Cerebellar cortex (tissue), 1 donor: Measurements from ENCODE around the gene VEPH1.

Experiments
- DNase-seq: peaks from one replicate; pipeline ENCODE4 v3.0.0-alpha.2; 2015; ENCODE audit warnings: low spot score

Gene VEPH1

DNA sequence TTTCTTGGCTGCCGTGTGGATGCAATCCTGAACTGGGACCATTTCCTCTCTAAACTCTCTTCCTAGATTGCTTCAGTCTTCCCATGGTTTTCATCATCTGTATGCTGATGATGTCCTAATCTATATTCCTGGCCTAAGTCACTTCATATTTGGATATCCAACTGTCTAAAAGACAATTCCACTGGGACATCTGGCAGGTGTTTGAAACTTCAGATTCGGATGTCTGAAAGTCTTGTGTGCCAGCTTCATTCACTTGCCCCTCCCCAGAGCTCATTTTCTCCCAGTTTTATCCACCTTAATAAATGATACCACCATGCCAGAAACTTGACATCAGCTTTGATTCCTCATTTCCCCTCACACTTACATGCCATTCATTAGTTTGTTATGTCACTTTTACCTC lies 201.5 kb downstream of the VEPH1 start:
- DNase-seq, result no peak

DNA sequence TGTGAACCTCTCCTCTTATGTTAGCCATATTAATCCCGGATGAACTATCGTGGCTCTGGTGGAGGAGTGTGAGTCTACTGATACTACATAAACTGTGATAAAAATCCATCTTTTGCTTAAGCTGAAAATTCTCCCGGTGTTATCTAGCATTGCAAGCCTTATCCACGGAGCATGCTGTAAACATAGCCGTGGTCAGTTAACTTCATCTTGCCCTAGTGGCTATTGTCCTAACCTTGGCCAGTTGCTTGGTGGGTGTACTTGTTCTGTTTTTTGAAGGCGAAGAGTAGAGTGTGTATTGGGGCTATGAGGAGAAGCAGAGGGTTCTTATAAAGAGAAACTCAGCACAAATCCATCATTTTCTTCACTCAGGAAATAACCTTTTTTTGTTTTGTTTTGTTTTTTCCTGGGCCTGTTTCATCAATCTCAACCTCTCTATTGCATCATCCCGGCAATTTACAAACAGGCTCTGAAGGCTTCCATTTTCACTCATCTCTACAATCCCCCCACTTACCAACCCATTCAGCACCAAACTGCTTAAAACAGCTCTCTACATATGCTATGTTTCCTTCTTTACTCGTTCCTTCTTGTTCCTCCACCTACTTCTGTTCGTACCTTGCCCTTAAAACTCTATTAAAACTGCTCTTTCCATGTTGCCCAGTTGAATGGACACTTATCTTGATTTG lies 202.1 kb downstream of the VEPH1 start:
- DNase-seq, result no peak

DNA sequence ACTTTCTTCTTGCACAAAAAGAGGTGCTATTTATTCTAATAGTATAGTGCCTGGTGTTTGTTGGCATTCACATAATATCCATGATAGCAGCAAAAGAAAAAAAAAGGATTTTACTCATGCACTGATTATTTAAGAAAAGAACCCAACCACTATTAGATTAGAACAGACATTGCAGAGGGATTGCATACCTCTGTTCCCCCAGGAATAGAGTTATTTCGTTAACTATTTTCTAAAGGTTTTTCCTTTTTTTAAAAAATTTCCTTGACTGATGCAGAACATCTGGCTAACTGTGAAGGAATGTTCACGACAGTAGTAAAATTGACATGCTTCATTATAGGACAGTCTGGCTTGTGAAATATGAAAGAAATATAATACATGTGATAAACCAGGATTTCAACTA lies 203.1 kb downstream of the VEPH1 start:
- DNase-seq, result no peak

DNA sequence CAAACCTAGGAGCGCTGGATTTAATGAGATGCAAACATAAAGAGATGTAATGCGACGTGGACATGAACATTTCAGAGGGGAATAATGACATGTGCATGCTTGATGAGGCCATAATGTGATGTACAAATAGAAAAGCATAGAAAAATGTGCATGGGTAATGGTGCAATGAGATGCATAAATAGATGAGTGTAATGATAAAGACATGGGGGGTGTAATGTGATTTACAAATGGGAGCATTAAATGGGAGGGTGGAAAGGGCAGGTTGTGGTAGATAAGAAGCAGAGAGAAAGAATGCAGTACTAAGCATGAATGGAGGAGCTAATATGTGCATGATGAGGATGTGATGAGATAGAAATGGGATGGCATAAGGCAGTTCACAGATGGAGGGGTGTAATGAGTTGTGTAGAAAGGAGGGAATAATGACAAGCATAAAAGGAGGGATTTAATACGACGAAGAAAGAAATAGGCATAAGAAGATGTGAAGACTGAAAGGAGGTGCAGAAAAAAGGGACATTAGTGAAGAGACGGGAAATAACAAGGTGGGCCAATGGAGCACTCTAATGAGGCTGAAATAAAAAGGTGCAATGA lies 205.8 kb downstream of the VEPH1 start:
- DNase-seq, result no peak

DNA sequence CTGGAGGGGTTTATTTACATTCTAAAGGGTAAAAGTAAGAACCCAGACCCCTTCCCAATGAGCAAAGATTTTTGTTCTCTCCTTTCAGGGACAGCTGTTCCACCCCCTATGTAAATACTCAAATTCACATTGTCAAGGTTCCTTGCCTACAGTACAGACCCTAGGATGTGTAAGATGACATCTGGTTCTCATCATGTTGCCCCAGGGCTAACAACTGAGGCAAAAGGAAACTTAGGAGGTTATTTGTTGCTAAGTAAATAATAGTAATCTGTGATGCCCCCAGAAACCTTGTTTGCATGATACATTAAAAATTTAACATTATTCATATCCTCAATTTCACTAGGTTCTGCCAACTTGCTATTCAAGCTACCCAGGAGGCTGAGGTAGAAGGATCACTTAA lies 208.3 kb downstream of the VEPH1 start:
- DNase-seq, result no peak

DNA sequence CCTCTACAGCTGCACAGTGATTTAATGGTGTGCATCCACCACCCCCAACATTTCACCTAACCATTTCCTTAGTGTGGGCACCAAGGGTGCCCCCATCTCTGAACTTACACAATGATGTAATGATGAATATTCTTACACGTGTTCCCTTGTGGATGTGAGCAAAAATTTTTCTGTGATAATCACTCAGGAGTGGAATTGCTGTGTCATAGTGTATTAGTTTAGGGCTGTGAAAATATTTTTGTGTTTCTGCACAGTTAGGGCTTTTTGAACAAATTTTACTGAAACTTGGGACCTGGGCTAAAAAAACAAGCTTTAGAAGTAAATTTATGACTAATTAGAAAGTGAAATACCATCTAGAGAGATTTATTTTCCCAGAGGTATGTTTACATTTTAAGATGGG lies 208.7 kb downstream of the VEPH1 start:
- no peak for DNase-seq

DNA sequence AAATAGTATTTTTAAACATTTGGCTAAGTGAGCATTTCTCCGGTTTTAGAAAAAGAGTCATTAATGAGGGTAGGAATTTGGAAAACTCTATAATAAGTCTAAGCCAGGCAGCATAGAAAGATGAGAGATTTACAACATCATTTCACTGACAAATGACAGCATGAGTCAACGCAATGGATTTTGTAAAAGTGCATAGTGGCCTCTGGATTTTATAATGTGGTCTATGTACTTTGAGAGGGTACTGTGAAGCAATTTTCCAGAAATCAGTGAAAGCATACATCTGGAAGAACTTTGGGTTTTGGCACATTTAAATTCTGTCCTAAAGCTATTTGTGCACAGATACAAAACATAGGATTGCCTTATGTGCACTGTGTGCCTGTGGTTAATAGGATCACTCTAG lies 212.4 kb downstream of the VEPH1 start:
- no peak for DNase-seq

DNA sequence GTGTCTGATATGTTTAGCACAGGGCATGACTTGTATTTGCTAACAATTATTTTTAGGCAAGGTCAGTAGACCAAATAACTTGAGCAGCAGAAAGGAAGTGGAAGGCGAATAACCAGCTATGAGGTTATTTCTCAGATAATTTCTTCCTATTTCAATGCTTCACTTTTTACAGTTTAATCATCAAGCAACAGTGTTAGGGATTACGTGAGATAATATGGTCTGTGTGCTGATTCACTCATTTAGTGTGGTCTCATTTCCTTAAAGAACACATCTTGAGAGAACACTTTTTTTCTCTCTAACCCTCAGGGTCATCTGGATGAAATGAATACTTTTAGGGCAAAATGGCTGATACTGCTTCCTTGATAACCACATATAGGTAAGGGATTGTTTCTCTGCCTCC lies 217.2 kb downstream of the VEPH1 start:
- no peak for DNase-seq

DNA sequence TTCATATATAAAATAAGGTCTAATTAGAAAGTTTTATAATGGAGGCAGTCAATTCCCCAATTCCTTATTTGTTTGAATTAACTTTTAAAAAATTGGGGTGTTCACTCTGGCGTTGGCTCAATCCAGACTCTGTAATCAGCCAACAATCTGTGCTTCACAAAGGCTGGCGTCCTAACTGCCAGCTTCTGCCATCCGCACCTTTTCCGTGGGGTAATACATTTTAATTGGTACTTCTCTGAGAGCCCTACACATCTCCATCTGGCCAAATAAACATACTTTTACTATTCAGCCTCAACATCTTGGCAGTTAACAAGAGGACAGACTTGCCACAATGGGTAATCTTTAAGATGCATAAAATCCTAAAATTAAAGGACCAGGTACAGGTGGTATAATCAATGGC lies 218.1 kb downstream of the VEPH1 start:
- DNase-seq, result no peak

DNA sequence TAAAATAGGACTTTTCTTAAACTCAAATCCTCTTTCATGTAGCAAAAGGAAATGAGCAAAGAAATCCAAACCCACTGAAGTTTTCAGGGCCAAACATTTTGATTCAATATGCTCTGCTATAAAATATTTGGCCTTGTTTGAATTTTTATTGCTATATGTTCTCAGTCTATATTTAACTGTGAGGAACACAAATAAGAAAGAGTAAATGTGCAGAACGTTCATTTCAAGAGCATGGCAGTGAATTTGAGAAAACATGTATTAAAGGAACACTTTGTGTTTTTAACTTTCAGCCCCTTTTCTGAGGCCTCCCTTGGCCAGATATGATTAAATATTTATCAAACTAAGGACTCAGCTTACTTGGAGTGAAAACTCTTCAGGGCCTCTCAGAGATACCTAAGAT lies 218.5 kb downstream of the VEPH1 start:
- DNase-seq, result no peak

DNA sequence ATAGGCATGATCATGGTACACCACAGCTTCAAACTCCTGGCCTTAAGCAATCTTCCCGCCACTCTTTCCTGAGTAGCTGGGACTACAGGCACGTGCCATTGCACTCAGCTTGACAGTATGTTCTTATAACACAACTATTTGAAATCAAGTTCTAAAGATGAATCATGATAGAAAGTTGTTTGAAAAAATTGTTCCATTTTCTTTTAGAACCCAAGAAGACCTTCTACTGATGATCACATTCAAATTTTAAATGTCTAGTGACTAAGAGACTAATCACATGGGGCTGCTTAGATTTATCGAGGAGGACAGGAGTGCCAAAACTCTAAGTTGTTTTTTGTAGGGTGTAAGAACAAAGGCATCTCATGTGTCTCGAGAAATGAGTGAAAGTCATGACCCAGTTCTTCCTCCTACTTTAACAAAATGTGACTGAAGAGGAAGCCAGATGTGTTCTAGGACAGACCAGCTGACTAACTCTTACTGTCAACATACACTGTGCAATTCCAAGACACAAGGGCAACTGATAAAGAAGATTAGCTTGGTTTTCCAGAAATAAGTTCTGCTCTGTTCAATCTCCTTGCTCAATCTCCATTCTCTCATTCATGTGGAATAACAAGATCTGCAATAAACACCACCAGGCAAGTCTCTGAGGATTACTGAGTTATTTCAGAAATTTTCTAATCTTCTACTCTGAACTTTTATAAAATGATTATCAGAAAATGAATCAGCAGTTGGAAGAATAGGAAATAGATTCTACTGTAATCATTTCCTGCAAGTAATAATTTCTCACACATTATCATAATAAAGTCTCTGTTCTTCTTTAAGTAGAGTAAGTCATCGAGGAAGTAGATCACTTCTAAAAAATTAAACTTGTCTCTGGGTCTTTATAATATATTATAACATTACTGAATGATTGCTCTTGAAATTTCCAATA lies 220.7 kb downstream of the VEPH1 start:
- DNase-seq, result no peak

DNA sequence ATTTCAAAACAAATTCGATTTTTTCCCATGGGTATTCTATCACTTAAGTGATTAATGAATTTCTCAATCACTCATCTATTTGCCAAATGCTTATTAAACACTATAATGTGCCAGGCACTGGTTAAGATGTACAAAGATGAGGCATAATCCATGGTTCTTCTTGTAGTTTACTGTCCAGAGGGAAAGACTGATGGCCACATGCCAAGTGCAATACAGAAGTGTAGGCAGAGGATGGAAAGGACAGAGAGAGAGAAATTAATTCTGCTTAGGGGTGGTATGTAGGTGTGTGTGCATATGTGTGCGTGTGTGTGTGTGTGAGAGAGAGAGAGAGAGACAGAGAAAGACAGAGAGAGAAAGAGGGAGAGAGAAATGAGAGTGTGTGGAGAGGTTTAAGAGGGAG lies 222.4 kb downstream of the VEPH1 start:
- DNase-seq, result no peak

DNA sequence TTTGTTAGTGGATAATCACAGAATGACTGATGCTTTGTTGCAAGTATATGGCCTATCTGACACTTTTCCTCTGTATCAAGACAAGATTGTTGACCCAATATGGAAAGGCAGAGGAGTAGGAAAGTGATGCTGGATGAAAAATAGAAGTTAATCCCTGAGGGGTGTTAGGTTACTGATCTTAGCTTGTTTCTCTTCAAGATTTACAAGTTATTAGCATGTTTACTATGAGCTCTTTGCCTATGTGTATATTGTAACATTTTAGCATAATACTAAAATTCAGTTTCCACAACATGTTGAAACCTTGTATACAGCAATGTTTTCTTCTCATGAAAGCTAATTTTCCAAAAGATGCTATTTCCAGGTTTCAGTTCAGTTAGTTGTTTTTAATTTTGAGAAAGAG lies 222.9 kb downstream of the VEPH1 start:
- DNase-seq, result no peak

DNA sequence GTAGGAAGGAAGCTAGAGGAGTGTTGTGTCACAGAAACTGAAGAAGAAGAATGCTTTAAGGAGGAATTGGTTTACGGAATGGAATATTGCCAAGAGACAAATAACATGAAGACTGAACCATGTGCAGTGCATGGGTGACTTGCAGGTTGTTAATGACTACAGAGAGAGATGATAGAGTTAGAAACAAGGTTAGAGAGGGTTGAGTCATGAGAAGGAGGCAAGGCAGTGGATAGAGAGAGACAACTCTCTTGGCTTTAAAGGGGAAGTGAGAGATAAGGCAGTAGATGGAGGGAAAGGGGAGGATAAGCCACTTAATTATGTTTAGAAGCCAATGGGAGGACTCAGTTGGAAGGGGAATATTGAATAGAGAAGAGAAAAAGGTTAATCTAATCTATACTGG lies 224.0 kb downstream of the VEPH1 start:
- no peak for DNase-seq

DNA sequence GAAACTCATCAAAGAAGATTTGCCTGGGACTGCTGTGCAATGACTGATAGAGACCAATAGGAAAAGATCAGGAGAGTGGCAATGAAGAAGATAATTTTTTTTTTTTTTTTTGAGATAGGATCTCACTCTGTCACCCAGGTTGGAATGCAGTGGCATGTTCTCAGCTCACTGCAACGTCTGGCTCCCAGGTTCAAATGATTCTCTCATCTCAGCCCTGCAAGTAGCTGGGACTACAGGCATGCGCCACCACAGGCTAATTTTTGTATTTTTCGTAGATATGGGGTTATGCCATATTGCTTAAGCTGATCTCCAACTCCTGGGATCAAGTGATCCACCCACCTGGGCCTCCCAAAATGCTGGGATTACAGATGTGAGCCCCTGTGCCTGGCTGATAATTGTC lies 226.4 kb downstream of the VEPH1 start:
- DNase-seq, result no peak

DNA sequence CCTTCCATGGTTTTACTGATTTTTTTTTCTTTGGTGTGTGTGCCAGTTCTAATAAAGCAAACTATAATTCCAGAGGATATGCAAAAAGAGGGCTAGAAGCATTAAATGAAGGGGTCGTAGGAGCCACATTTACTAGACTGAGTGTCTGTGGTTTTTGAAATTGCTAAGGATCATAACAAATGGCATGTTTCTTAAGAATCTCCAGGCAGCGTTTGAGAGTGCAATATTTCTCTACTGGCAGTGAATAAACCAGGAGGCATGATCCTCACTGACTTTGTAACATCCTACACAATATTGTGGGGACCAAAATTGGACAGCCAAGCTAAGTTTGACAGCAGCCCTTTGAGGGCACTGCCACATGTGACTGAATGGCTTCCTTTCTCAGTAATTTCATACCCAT lies 227.4 kb downstream of the VEPH1 start:
- DNase-seq, result no peak

DNA sequence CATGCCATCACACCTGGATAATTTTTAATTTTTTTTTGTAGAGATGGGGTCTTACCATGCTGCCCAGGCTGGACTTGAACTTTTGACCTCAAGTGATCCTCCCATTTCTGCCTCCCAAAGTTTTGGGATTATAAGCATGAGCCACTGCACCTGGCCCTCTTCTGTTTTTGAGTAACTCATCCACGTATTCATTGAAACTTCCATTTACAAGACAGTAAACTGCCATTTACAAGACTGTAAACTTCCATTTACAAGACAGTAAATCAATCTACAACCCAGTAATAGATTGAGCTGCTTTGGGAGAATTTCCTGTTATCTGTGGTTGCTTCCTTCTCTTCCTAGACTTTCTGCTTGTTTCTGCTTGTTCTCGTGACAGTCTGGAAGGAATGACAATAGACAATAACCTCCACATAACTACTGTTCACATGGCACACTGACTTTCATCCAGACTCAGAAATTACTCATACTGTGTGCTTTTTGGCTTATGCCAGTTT lies 228.5 kb downstream of the VEPH1 start:
- DNase-seq, result no peak

DNA sequence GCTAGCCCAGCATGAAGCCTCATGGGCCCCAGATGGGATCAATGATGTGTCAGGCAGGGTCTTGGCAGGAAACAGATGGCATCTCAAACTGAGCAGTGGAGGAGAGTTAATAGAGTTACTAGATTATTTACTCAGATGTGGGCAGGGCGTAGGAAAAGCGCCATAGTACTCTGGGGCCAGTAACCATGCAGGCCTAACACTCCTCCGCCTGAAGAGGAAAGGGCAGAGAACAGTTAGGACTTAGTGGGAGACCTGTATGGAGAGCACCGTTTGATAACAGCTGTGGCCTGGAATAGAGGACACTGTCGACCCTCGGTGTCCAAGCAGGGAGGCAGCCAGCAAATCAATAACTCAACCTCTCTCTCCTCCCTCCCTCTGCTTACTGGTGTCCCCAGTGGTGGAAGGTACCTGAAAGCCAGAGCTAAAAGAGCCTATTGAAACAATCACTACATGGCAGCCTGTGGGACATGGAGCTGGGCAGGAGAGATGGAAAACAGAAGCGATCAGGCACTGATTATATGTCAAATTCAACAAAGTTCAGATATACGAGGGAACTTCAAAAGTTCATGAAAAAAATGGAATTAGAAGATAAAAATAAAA lies 231.8 kb downstream of the VEPH1 start:
- DNase-seq, result no peak

DNA sequence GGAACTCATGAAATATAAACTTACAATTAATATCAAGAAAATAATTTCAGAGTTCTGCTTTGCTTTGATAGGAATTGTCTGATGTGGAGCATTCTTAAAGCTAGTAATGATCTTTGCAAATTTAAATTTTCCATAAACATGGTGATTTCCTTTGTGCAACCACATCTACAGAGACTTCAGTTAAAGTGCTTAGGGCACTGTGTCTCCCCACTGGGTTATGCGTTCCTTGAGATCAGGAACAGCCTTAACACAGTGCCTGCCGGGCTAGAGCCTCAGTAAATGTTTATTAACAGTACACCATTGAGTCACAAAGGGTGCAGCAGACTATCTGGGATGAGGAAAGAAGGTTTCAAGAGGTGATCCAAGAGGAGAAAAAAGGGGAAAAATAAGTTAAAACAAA lies 235.2 kb downstream of the VEPH1 start:
- no peak for DNase-seq

DNA sequence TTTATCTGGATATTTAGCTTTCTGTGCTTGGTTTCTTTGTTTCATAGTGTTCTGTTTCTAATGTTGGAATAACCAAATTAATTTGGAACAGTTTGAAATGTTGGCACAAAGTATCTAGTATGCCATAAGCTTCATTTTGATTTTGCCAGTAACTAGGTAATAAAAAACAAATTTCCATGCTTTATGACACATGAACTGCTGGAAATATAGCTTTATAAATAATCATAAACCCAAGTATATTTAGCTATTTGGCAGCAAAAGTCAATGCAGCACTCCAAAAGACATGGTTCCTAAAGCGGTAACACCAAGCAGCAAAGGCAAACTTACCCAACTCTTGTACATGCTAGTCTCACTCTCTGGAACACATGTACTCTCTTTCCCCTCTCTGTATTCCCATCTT lies 237.3 kb downstream of the VEPH1 start:
- DNase-seq, result no peak

DNA sequence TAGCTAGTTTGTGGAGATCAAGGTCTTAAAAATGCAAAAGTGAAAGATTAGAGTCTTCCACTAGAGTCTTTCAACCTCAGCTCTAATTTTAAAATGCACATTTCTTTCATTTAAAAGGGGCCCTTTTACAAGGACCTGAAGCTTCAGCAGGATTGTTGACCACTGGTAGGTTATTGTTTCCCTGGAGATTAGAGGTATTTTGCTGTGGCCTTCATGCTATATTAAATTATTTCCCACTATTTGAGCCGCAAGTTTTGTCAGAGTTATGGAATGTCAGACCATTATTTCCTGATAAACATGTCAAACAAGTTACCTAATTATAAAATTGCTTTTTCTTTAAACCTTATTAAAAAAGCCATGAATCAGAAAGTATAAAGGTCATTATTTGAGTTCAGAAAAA lies 240.2 kb downstream of the VEPH1 start:
- DNase-seq, result no peak

DNA sequence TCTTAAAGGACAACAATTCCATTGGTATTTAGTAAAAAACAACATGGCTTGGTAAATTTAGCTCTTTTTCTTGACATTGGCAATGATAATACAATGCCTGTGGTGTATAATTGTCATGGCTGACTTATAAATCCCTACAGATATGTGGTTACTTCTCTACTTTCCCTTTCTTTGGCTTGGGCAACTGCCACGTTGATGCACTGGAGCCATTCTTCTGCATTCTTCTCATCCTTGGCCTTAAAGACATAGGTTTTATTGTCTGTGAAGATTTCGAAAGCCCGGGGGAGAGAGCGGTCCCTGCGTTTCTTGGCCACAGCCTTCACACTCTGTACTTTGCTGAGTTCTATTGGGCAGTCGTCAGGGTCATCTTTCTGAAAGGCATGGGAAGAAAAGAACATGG lies 242.2 kb downstream of the VEPH1 start:
- no peak for DNase-seq

DNA sequence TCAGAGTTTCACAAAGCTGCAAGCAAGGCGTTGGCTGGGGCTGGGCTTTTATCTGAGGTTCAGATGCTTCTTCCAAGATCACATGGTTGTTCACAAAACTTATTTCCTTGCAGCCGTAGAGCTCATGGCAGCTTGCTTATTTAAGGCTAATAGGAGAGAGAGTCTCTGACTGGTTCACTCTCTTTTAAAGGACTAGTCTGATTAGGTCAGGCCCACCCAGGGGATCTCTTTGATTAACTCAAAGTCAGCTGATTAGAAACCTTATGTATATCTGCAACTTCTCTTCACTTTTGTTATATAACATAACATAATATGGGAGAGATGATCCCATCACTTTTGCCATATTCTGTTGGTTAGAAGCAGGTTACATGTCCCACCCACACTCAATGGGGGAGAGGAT lies 243.4 kb downstream of the VEPH1 start:
- no peak for DNase-seq
